Keratinocyte (primary cell): ENCODE measurements around the gene TGFBI. TPM values are rescaled to one million over a fixed set of nuclear protein-coding genes. Genes with fewer than 3 reads are reported as not detected.

Source experiments
- DNase-seq: peaks from one replicate; pipeline ENCODE4 v3.0.0-alpha.2; 2011; ENCODE audit warnings: low read depth, missing footprints, low spot score
- FAIRE-seq: peaks from 2 replicates; lab custom pipeline; 2011; peaks lifted over from hg19 to GRCh38; lab: Jason Lieb, UNC
- H2AFZ ChIP-seq: 2 replicates; pipeline ENCODE4 v1.6.0; 2012; ENCODE audit warnings: low read length, control low read depth, inconsistent platforms; ENCODE audit not compliant: control insufficient read depth
- H3K27ac ChIP-seq: 2 replicates; pipeline ENCODE4 v1.5.1; 2011; ENCODE audit warnings: low read length; ENCODE audit not compliant: control insufficient read depth, insufficient read depth
- H3K27me3 ChIP-seq: 3 replicates; pipeline ENCODE4 v1.6.0; 2011; ENCODE audit warnings: low read length; ENCODE audit not compliant: control insufficient read depth, insufficient read depth; ENCODE audit errors: extremely low read depth
- H3K36me3 ChIP-seq, 2 experiments: 2 replicates in 1 of 2; 3 replicates in 1 of 2; pipeline ENCODE4 v1.5.1; 2011; ENCODE audit warnings: low read length in 2 of 2, mild to moderate bottlenecking in 1 of 2; ENCODE audit not compliant: control insufficient read depth in 2 of 2, insufficient read depth in 2 of 2; ENCODE audit errors: extremely low read depth in 1 of 2
- H3K4me1 ChIP-seq: 3 replicates; pipeline ENCODE4 v1.5.1; 2011; ENCODE audit warnings: low read length; ENCODE audit not compliant: control insufficient read depth, insufficient read depth; ENCODE audit errors: extremely low read depth
- H3K4me2 ChIP-seq: 3 replicates; pipeline ENCODE4 v1.6.0; 2011; ENCODE audit warnings: low read depth, low read length; ENCODE audit not compliant: control insufficient read depth, insufficient read depth; ENCODE audit errors: extremely low read depth
- H3K4me3 ChIP-seq, 3 experiments: fragments of 200-600 bp in 1 of 3; sonication (generic) in 1 of 3; 2 replicates in 2 of 3; 3 replicates in 1 of 3; pipeline ENCODE4 v1.5.1; 2011 to 2016; ENCODE audit warnings: low read length in 3 of 3, mild to moderate bottlenecking in 3 of 3, control low read depth in 2 of 3, inconsistent platforms in 1 of 3, low read depth in 1 of 3, mixed read lengths in 1 of 3, mixed run types in 1 of 3, moderate library complexity in 1 of 3; ENCODE audit not compliant: control insufficient read depth in 2 of 3, insufficient read depth in 2 of 3; ENCODE audit errors: extremely low read depth in 1 of 3
- H3K79me2 ChIP-seq: 2 replicates; pipeline ENCODE4 v1.6.0; 2012; ENCODE audit warnings: low read length; ENCODE audit not compliant: control insufficient read depth, insufficient read depth
- H3K9ac ChIP-seq: 3 replicates; pipeline ENCODE4 v1.6.0; 2011; ENCODE audit warnings: low read length; ENCODE audit not compliant: control insufficient read depth, insufficient read depth; ENCODE audit errors: extremely low read depth
- H3K9me1 ChIP-seq: 3 replicates; pipeline ENCODE4 v1.6.0; 2011; ENCODE audit warnings: low read length; ENCODE audit not compliant: control insufficient read depth, insufficient read depth; ENCODE audit errors: extremely low read depth
- H3K9me3 ChIP-seq: 2 replicates; pipeline ENCODE4 v1.5.1; 2012; ENCODE audit warnings: low read depth, low read length; ENCODE audit not compliant: control insufficient read depth
- H4K20me1 ChIP-seq: 3 replicates; pipeline ENCODE4 v1.6.0; 2011; ENCODE audit warnings: low read length; ENCODE audit not compliant: control insufficient read depth, insufficient read depth; ENCODE audit errors: extremely low read depth
- CTCF ChIP-seq, 3 experiments: IDR thresholded peaks in 1 of 3; conservative IDR thresholded peaks in 1 of 3; optimal IDR thresholded peaks in 1 of 3; 2 replicates in 2 of 3; 3 replicates in 1 of 3; pipeline versions ENCODE3 to v1.5.1; 2011; ENCODE audit warnings: low read length in 3 of 3, mild to moderate bottlenecking in 3 of 3, moderate library complexity in 2 of 3, control low read depth in 1 of 3, inconsistent platforms in 1 of 3; ENCODE audit not compliant: insufficient read depth in 2 of 3; ENCODE audit errors: extremely low read depth in 1 of 3
- EZH2 ChIP-seq: IDR thresholded peaks from one replicate; pipeline ENCODE4 v1.6.1; 2012; ENCODE audit warnings: inconsistent platforms, mild to moderate bottlenecking, low read length, moderate library complexity
- dilution Hi-C: fragments of 300-500 bp; cut with MboI; formaldehyde crosslinking; loops from one replicate; pipeline ENCODE4 v1.7.0; 2020; ENCODE audit warnings: low sequenced_read_pairs; ENCODE audit not compliant: extremely low pct_ligation_motif_present
- polyA plus RNA-seq, 5 experiments: library from polyadenylated mRNA; depleted of rRNA in 3 of 5; stranded (reverse) in 3 of 5; stranded (forward) in 1 of 5; unstranded in 1 of 5; fragments of >200 nt; gene quantifications; 1 replicate in 1 of 5; 2 replicates in 3 of 5; 3 replicates in 1 of 5; pipeline versions ENCODE4 v1.2.1 to v1.2.3, GENCODE V29; 2011 to 2012; ENCODE audit warnings: missing spikeins in 2 of 5, low read depth in 1 of 5, low replicate concordance in 1 of 5

Gene TGFBI
- polyA plus RNA-seq, 1 donor (not counting 4 experiments of a cell fraction or from before 2014, with no cell fraction given): 270 TPM

DNA sequence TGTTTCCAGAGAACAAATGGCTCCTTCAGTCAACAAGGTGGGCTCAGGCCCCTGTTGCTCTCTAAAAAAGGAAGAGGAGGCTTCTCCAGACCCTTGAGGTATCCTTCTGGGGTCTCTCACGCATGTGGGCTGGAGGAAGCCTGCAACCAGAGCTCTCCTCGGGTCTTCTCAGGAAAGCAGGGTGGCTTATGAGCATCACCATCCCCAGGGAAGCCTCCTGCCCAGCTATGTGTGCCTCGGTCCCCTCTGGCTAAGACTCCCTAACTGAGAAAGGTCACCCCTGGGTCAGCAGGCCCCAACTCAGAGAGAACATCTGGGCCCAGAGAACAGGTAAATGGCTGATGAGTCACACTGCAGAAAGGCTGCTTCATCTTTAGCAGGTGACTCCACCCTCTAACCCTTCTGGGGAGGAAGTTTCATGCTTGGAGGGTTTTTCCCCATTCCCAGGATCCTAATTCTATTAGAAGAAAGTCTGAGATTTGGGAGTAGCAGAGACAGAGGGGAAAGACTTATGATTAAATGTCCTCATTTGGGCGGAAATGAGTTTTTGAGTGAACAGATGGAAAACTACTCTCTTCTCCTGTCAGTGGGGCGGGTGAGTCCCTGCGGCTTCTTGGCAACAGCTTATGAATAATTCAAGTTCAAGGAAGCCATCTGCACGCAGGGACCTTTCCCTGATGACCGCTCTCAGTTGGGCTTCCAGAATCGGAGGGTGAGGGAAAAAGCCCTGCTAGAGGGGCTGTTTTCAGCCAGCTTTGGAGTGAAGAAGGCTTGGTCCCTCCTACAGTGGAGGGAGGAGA, 41.9 kb downstream of the TGFBI start:
- H3K27ac ChIP-seq: no peak overlapping the region
- TF ChIP-seq EZH2 (no peak), CTCF (optimal IDR thresholded peaks at IDR 0.05 in 1 of 3, IDR thresholded peaks at IDR 0.05 in 1 of 3, conservative IDR thresholded peaks at IDR 0.05 in 1 of 3; ENCODE audit: extremely low read depth in 1 of 3, insufficient read depth in 2 of 3, low read length in 3 of 3) (no peak)

DNA sequence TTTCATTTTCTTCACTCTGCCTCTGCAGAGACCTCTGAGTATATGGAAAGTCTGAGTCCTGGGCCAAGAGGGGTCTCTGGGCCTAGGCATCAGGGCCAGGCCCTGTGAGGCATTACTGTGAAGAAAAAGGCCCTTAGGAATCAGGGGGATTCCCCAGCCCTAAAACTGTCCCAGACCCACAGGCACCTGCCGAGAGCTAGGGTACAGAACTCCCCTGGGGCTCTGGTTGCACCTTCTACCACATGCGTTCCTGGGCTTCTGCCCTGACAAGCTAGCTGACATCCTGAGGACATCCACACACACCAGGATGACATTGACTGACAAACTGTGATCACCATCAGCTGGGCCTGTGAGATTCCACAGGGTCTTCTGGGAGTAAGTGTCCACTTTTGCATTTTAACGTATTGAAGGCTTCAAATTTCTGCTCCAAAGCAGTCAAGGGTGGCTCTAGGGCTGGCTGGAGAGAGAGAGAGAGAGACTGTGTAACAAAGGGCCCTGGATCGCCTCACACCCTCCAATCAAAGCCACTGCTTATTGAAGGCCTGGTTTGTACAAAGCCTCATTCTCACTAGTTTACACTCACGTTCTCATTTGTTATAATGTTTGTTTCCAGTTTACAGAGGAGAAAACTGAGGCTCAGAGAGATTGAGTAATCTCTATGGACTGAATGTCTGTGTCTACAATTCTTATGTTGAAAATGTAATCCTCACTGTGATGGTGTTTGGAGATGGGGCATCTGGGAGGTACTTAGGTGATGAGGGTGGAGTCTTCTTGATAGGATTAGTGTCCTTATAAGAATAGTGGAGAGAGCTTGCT, 45.1 kb downstream of the TGFBI start:
- Histone ChIP-seq H3K27ac (no peak overlapping the region), H3K9me1 (no peaks in the 10 kb centered on the region), H3K27me3 (no peaks in the 10 kb centered on the region), H3K9me3 (no peaks in the 10 kb centered on the region), H3K4me3 (no peak overlapping the region), H3K4me1 (peaks cover 6% of the 10 kb centered on the region), H3K4me2 (no peak overlapping the region), H3K36me3 (no peaks in the 10 kb centered on the region), H3K9ac (no peak overlapping the region), H3K79me2 (no peaks in the 10 kb centered on the region), H4K20me1 (no peaks in the 10 kb centered on the region), H2AFZ (no peak overlapping the region)
- FAIRE-seq (no peak), DNase-seq (no peak)
- dilution Hi-C loops: no loop called here
- TF ChIP-seq EZH2 (no peak), CTCF (optimal IDR thresholded peaks at IDR 0.05 in 1 of 3, IDR thresholded peaks at IDR 0.05 in 1 of 3, conservative IDR thresholded peaks at IDR 0.05 in 1 of 3; ENCODE audit: extremely low read depth in 1 of 3, insufficient read depth in 2 of 3, low read length in 3 of 3) (no peak)

More for the DNA sequence above, 41.9 kb downstream of the TGFBI start:
- DNase-seq: no peak
- no peaks in the 10 kb centered on the region for H3K79me2 ChIP-seq
- no peak overlapping the region for H3K4me3 ChIP-seq
- H3K36me3 ChIP-seq: no peaks in the 10 kb centered on the region
- H3K27me3 ChIP-seq: no peaks in the 10 kb centered on the region
- dilution Hi-C loops: no loop called here
- no peaks in the 10 kb centered on the region for H3K9me1 ChIP-seq
- no peak overlapping the region for H2AFZ ChIP-seq
- no peaks in the 10 kb centered on the region for H4K20me1 ChIP-seq
- peak; percentile 9 for FAIRE-seq
- peaks cover 6% of the 10 kb centered on the region for H3K4me1 ChIP-seq
- H3K4me2 ChIP-seq: no peak overlapping the region
- no peaks in the 10 kb centered on the region for H3K9me3 ChIP-seq
- H3K9ac ChIP-seq: no peak overlapping the region
